Measurements from ENCODE around the gene SCN1B.

- no peak for TF ChIP-seq POLR2A (IDR thresholded peaks at IDR 0.05)
- TF ChIP-seq CTCF (IDR thresholded peaks at IDR 0.05): no peak
- TF ChIP-seq EP300 (IDR thresholded peaks at IDR 0.05): no peak
These were observed 1.0 kb downstream of the SCN1B start for GRCh38 chr19:35031072-35031881.
